ENCODE results near the gene KRTAP22-2.

The KRTAP22-2 gene

DNA sequence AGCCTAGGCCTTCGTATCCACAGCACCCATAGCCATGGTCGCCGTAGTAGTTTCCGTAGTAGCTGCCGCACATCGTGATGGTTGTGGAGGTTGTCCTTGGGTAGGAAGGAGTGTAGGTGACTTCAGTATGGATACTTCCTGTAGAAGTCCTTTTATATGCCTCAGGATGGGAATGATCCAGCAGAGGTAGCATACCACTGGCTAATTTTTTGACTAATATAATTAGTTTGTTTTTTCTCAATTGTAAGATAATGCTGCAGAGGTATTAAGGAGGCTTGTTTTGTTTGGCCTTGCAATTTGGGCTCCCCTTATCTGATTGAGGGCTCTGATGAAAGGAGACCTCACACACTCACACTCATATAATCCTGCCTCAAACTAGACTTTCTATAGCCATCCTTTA lies 8.6 kb upstream of the KRTAP22-2 start, which contains the start of gene KRTAP6-2:
Gene KRTAP6-2 (minus strand): TSS at position 101 of the 400 bp plus-strand sequence. CDS start 28 bp downstream, at position 73.
- Mint-ChIP-seq H3K4me1 (no peaks in the 10 kb centered on the region), H3K27ac (no peak within 1 kb of the TSS), H3K9me3 (peaks cover 11% of the 10 kb centered on the region), H3K4me3 (no peak within 1 kb of the TSS), H3K36me3 (ENCODE audit: low read depth) (no peaks in the 10 kb centered on the region), H3K27me3 (no peaks in the 10 kb centered on the region)
- DNase-seq: no peak
- no peak for ATAC-seq

DNA sequence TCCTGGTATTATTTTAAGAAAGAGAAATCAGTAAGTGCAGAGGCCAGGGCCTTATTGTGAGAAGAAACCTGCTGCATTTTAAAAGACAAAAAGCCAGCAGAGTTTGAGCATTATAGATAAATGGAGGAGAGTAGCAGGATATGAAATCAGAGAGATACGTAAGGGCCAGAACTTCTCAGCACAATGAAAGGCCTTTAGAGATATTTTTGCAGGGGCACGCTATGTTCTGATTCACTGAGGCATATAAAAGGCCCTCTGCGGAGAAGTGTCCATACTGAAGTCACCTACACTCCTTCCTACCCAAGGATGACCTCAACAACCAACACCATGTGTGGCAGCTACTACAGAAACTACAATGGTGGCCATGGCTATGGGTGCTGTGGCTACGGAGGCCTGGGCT lies 1.9 kb upstream of the KRTAP22-2 start, which contains the start of gene KRTAP6-3:
Gene KRTAP6-3 (plus strand): TSS at position 301 of the 400 bp plus-strand sequence. CDS start 6 bp downstream, at position 307.
- Mint-ChIP-seq H3K4me1 (no peaks in the 10 kb centered on the region), H3K27ac (no peak within 1 kb of the TSS), H3K9me3 (no peaks in the 10 kb centered on the region), H3K4me3 (no peak within 1 kb of the TSS), H3K27me3 (no peaks in the 10 kb centered on the region), H3K36me3 (ENCODE audit: low read depth) (no peaks in the 10 kb centered on the region)
- ATAC-seq (no peak), DNase-seq (no peak)

DNA sequence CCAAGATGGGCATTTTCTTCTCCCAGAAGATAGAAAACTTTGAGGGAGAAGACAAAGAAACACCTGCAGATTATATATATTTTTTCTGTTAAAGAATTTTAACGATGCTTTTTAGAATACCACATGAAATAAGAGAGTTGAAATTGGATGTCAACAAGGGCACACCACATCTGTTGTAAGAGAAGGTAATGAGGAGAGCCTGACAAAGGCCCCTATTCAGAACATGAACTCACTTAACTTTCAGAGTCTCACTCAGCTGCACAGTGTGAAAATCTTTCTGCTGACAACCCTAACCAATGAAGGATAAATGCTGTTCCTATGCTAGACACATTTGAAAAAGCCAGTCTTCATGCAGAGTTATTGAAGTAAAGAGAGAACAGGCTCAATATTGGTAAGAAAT lies 7.3 kb downstream of the KRTAP22-2 start:
- ATAC-seq: no peak
- Mint-ChIP-seq H3K4me1 (no peaks in the 10 kb centered on the region), H3K9me3 (no peaks in the 10 kb centered on the region)

DNA sequence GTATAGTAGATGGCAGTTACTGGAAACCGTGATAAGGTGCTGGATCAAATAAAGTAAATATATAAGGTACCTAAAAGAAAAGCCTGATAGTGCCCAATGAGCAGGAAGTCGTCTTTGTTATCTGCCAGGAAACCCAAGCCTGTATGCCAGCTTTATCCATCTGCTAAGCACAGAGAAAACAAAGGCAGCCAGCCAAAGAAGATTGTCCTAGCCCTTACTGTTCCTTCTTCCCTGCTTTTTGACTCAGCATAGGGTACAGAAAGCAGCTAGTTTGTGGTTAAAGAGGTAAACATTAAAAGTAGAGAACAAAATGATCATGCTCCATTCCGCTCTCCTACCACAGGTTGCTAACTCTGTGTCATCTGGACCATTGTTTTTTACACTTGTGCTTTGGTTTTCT lies 10.1 kb downstream of the KRTAP22-2 start:
- Mint-ChIP-seq H3K27ac (no peak overlapping the region), H3K4me1 (no peaks in the 10 kb centered on the region), H3K36me3 (ENCODE audit: low read depth) (no peaks in the 10 kb centered on the region), H3K4me3 (no peak overlapping the region), H3K27me3 (no peaks in the 10 kb centered on the region), H3K9me3 (no peaks in the 10 kb centered on the region)
- no peak for DNase-seq
- ATAC-seq: no peak

More for the DNA sequence above, 7.3 kb downstream of the KRTAP22-2 start:
- Mint-ChIP-seq H3K36me3 (ENCODE audit: low read depth) (no peaks in the 10 kb centered on the region), H3K27me3 (no peaks in the 10 kb centered on the region), H3K27ac (no peak overlapping the region), H3K4me3 (no peak overlapping the region)
- no peak for DNase-seq

DNA sequence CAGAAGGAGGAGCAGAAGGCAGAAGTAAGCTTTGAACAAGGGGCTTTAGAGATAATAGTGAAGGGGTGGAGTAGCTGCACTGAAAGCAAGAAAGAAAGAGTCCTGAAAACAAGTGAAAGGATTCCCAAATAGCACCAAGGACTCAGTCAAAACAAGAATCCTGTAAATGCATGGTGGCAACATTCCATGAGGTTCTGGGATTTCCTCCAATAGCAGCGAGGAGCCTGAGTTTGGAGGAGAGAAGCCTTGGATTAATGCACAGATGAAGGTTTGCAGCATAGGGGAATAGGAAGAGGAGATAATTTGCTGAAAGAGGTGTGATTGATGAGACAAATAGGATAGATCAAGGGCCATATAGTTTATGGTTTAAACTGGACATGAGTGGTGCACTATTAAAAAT lies 10.9 kb downstream of the KRTAP22-2 start:
- Mint-ChIP-seq H3K27ac (no peak overlapping the region), H3K27me3 (no peaks in the 10 kb centered on the region), H3K36me3 (ENCODE audit: low read depth) (no peaks in the 10 kb centered on the region), H3K9me3 (no peaks in the 10 kb centered on the region), H3K4me1 (no peaks in the 10 kb centered on the region), H3K4me3 (no peak overlapping the region)
- ATAC-seq (no peak), DNase-seq (no peak)

DNA sequence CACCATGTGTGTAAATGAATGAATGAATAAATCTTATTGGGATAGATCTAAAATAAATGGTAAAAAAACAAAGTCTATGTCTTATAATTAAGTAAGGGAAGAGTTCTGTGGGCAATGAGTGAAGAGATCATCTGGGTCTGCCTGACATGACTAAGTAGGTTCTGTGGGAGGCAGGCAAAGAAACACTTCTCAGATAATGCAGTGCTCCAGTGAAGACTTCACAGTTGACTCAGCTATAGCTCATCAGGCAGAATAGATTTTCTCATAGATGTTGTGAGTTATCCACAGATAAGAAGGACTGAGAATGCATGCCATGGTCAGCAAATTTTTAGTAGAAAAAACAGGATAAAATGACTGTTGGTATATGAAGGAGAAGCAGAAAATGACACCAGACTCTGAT lies 12.4 kb downstream of the KRTAP22-2 start:
- no peak for DNase-seq

DNA sequence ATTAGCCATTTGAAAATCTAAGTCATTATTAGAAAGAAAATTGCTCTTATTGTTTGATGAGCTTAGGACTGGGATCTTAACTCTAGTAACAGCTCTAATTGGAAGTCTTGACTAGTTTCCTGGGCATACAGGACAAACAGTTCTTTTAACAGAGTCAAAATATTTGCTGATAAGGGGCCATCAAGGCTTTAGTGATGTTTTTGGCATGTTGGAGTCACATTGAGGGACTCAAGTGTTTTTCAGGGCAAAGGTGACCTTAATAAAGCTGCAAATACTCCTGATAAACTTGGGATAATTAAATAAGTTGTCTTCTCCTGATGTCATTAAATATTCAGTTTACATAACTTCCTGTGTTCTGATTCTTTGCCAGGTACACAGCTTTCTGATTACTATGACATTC lies 22.6 kb downstream of the KRTAP22-2 start:
- no peaks in the 10 kb centered on the region for H3K27me3 Mint-ChIP-seq
- no peaks in the 10 kb centered on the region for H3K36me3 Mint-ChIP-seq (ENCODE audit: low read depth)
- H3K9me3 Mint-ChIP-seq: peaks cover 6% of the 10 kb centered on the region
- no peak for ATAC-seq
- no peak overlapping the region for H3K4me3 Mint-ChIP-seq
- no peak for DNase-seq
- no peak overlapping the region for H3K27ac Mint-ChIP-seq
- H3K4me1 Mint-ChIP-seq: no peaks in the 10 kb centered on the region

More for the DNA sequence above, 12.4 kb downstream of the KRTAP22-2 start:
- H3K27ac Mint-ChIP-seq: no peak overlapping the region
- no peaks in the 10 kb centered on the region for H3K36me3 Mint-ChIP-seq (ENCODE audit: low read depth)
- H3K9me3 Mint-ChIP-seq: no peaks in the 10 kb centered on the region
- no peak for ATAC-seq
- no peaks in the 10 kb centered on the region for H3K4me1 Mint-ChIP-seq
- H3K4me3 Mint-ChIP-seq: no peak overlapping the region
- no peaks in the 10 kb centered on the region for H3K27me3 Mint-ChIP-seq

DNA sequence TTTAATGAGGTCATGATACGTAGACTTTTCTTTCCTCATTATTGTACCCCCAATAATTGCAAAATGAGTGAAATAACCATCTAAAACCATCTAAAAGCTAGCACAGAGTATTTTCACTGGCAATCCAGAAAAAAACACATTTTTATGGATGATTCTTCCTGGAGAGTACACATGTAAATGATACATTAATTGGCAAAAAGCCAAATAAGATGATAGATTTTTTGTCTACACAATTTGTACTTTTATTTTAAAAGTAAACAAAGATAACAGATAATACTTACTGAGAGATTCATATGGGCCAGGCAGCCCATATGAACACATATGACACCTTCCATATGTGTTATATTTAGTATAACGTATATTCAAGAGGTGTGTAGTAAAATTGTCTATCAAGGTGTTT lies 26.6 kb downstream of the KRTAP22-2 start:
- H3K4me1 Mint-ChIP-seq: no peaks in the 10 kb centered on the region
- no peak overlapping the region for H3K27ac Mint-ChIP-seq
- H3K27me3 Mint-ChIP-seq: peaks cover 5% of the 10 kb centered on the region
- H3K36me3 Mint-ChIP-seq (ENCODE audit: low read depth): no peaks in the 10 kb centered on the region
- no peak overlapping the region for H3K4me3 Mint-ChIP-seq
- ATAC-seq (no peak), DNase-seq (no peak)
- H3K9me3 Mint-ChIP-seq: peaks cover 6% of the 10 kb centered on the region

DNA sequence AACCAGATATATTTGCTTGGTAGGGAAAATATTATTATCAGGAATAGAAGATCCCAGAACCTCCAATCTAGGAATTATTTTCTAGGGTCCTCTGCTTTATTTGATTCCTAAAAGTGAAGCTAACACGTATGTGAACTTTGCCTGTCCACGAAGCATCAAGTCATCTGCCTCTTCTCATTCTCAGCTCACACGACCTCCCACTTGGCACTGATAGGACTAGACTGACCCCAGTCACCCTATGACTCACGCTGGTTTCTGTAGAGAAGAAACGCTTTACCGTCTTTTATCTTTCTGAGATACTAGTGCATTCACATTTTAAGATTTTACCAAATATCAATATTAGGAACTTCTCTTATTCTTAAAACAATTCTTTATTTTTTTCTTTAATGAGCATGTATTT lies 27.1 kb downstream of the KRTAP22-2 start:
- H3K9me3 Mint-ChIP-seq: peaks cover 6% of the 10 kb centered on the region
- DNase-seq: no peak
- no peaks in the 10 kb centered on the region for H3K36me3 Mint-ChIP-seq (ENCODE audit: low read depth)
- no peaks in the 10 kb centered on the region for H3K4me1 Mint-ChIP-seq
- no peak overlapping the region for H3K27ac Mint-ChIP-seq
- ATAC-seq: no peak
- H3K4me3 Mint-ChIP-seq: no peak overlapping the region
- peaks cover 5% of the 10 kb centered on the region for H3K27me3 Mint-ChIP-seq

DNA sequence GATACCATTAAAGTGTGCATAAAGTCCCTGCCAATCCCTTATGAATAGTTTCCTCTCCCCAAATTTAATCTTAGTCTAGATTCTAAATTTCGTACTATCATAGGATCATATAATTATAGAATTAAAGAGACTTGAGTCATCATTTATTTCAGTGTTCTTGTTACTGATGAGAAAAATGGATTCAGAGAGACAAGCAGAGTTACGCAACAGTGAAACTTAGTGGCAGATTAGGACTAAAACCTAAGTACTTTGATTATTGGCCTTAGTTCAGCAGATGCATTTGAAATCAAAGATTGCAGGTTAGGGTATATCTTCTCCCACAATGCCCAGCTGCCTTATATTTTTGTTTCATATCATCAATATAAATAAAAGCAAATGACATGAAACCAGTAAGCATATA lies 28.2 kb downstream of the KRTAP22-2 start:
- DNase-seq: no peak
- no peaks in the 10 kb centered on the region for H3K4me1 Mint-ChIP-seq

DNA sequence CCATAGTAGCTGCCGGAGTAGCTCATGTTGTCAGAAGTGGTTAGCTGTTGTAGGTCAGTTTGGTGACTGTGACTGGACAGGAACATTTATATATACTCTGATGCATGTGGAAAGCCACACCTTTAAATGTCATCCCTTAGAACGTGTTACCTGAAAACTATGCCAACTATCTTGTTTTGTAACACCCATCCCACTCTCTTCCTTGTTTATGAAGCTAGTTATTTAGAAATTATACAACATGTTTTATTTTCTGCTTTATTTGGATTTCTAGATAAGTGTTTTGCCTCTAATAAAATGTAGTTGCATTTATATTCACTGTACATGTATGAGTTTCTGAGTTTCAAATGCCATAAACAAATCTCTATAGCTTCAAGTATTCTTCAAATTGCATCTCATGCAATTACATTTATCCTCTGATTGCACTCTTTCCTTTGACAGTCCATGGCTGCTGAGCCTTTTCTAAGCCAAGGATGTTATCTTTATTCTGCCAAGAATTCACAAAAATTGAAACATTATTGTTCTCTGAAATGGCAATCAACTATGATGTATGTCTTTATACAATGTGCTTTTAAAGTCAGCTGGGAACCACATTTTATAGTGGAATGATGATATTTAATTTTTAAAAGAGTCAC lies 28.8 kb downstream of the KRTAP22-2 start, which contains the start of gene KRTAP19-7:
Gene KRTAP19-7 (minus strand): TSS at position 51 of the 632 bp plus-strand sequence. CDS start 25 bp downstream, at position 26.
- Mint-ChIP-seq H3K4me3 (no peak within 1 kb of the TSS), H3K27ac (no peak within 1 kb of the TSS), H3K9me3 (peaks cover 6% of the 10 kb centered on the region), H3K36me3 (ENCODE audit: low read depth) (no peaks in the 10 kb centered on the region), H3K27me3 (peaks cover 5% of the 10 kb centered on the region), H3K4me1 (no peaks in the 10 kb centered on the region)
- DNase-seq (no peak), ATAC-seq (no peak)

More for the DNA sequence above, 28.2 kb downstream of the KRTAP22-2 start:
- H3K27me3 Mint-ChIP-seq: peaks cover 5% of the 10 kb centered on the region
- no peak overlapping the region for H3K27ac Mint-ChIP-seq
- no peak overlapping the region for H3K4me3 Mint-ChIP-seq
- peaks cover 6% of the 10 kb centered on the region for H3K9me3 Mint-ChIP-seq
- H3K36me3 Mint-ChIP-seq (ENCODE audit: low read depth): no peaks in the 10 kb centered on the region
- no peak for ATAC-seq

DNA sequence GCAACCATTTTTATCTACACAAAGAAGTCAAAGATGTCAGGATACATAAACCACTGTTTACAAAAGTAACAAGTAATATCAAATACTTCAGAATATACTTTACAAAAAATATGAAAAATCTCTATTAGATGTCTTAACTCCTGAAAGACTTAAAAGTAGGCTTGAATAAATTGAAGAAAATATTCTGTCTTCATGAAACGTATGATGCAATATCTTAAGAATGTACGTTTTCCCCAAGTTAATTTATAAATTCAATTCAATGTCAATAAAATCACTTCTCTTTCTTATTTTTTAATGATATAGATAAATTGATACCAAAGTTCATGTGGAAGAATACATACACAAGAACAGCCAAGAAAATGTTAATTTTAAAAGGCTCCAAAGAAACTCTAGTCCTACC lies 35.1 kb downstream of the KRTAP22-2 start:
- H3K36me3 Mint-ChIP-seq (ENCODE audit: low read depth): no peaks in the 10 kb centered on the region
- DNase-seq: no peak
- no peak overlapping the region for H3K27ac Mint-ChIP-seq
- H3K4me1 Mint-ChIP-seq: no peaks in the 10 kb centered on the region
- peaks cover 2% of the 10 kb centered on the region for H3K27me3 Mint-ChIP-seq
- no peak for ATAC-seq
- H3K4me3 Mint-ChIP-seq: no peak overlapping the region
- peaks cover 11% of the 10 kb centered on the region for H3K9me3 Mint-ChIP-seq

DNA sequence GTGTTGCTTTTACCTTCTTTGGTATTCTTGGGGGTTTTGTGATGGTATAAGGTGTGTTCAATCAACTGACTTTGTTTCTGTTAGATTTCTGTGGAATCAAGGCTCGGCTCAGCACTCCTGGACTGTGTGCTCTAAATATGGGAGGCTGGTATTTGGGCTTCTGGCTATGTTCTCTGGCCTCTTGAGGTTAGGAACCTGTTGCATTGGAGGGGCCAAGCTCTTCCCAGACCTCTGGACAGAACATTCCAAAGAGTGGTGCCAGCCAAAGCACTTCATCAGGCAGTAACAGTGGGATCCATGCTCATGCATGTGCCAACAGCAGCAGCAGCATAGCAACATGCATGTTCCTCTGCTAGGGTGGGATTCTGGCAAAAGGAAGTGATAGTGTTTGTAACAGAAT lies 37.4 kb downstream of the KRTAP22-2 start:
- DNase-seq: no peak
- H3K4me1 Mint-ChIP-seq: no peaks in the 10 kb centered on the region
- H3K27me3 Mint-ChIP-seq: no peaks in the 10 kb centered on the region
- H3K4me3 Mint-ChIP-seq: no peak overlapping the region
- peaks cover 15% of the 10 kb centered on the region for H3K9me3 Mint-ChIP-seq
- ATAC-seq: no peak
- H3K27ac Mint-ChIP-seq: no peak overlapping the region
- no peaks in the 10 kb centered on the region for H3K36me3 Mint-ChIP-seq (ENCODE audit: low read depth)

DNA sequence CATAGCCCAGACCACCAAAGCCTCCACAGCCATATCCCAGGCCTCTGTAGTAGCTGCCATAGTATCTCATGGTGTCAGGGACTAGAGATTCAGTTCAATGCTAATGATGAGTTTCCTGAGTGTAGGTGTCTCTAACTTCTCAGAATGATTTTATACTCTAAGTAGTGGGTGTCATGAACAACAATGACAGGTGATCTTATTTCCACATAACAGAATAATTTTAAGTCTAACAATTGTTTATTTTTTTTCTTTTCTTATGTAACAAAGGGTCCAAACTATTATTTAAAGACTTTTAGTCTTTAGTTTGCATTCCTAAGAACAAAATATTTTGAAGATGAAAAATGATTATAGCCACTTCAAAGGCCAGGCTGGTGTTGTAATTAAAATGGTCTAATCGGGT lies 48.4 kb downstream of the KRTAP22-2 start, which contains the start of gene KRTAP19-6:
Gene KRTAP19-6 (minus strand): TSS at position 101 of the 400 bp plus-strand sequence. CDS start 31 bp downstream, at position 70.
- Mint-ChIP-seq H3K36me3 (ENCODE audit: low read depth) (no peaks in the 10 kb centered on the region), H3K9me3 (peaks cover 5% of the 10 kb centered on the region), H3K4me3 (no peak within 1 kb of the TSS), H3K4me1 (no peaks in the 10 kb centered on the region), H3K27ac (no peak within 1 kb of the TSS), H3K27me3 (no peaks in the 10 kb centered on the region)
- ATAC-seq: no peak
- no peak for DNase-seq
